HG03280 (cell line): ENCODE results near the gene CAT.

Experiments used
- ATAC-seq: cut with Tn5 transposase; IDR thresholded peaks from one replicate; pipeline ENCODE4 v1.9.1; 2021; ENCODE audit warnings: mild to moderate bottlenecking, moderate library complexity; ENCODE audit not compliant: unreplicated experiment

Gene CAT

DNA sequence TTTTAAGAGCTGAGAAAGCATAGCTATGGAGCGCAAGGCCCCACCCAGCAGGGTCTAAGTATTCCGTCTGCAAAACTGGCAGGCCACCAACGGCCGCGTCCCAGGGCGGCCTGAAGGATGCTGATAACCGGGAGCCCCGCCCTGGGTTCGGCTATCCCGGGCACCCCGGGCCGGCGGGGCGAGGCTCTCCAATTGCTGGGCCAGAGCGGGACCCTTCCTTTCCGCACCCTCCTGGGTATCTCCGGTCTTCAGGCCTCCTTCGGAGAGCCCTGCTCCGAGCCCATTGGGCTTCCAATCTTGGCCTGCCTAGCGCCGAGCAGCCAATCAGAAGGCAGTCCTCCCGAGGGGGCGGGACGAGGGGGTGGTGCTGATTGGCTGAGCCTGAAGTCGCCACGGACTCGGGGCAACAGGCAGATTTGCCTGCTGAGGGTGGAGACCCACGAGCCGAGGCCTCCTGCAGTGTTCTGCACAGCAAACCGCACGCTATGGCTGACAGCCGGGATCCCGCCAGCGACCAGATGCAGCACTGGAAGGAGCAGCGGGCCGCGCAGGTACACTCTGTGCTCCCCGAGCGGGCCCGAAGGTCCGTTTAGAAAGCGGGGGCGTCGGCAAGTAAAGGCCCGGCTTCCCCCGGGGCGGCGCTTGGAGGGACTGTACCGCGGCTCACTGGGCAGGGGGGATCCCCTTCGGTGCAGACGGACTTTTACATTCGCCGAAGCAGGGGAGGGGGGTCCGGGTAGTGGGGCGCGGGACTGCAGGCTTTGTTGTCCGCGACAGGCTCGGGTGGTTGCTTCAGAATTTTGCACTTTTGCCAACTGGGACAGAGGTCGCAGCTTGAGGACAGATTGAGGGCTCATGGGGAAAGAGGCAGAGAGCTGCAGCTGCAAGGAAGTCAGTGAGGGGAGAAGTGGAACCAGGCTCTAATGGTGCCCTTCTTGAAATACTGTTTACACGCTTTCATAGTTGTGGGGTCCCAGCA, at the start of gene CAT:
TSS of gene CAT (plus strand) at position 406 of the 979 bp plus-strand sequence. CDS start at position 486, 80 bp downstream.
- peak; percentile 98 for ATAC-seq

DNA sequence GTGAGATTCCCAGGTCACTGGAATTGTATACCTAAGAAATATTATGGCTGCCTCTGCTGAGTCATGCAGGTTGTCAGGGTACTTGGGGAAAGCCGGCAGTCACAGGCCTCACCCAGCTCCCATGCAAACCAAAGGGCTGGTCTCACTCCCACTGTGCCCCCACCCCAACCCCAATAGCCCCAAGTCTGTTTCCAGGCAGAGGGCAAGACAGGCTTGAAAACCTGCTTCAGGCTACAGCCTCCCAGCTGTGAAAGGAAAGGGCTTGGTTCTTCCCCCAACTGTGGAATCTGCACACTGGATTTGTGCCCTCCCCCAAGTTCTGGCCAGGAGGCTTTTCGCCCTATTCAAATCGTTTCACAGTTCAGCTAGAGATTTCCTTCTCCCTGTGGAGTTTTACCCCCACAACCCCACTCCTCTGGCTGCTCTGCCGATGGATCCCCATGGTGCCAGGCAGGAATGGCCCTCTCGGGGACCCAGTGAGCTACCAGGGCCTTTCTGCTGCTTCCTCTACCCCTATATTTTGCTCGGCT, 43.9 kb upstream of the CAT start:
- no peak for ATAC-seq

- ATAC-seq: no peak
Measured at GRCh38 chr11:34395916-34396550, 42.7 kb upstream of the CAT start.

GRCh38 chr11:34397120-34397519, 41.6 kb upstream of the CAT start:
- ATAC-seq: no peak

DNA sequence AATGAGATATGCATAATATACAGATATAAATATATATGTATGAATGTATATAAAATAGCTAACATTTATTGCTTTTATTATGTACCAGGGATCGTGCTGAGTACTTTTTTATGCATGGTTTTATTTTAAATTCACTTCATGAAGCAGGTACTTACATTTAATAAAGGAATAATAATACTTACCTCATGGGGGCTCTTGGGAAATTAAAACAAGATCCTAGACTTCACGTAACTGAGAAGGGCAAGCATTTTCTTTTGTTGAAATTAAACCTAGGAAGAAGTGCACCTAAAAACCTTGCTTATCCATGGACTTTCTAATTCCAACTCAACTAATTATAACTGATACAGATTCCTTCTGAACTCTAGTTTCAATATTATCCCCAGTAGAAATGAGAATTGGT, 40.9 kb upstream of the CAT start:
- ATAC-seq: no peak

- ATAC-seq: no peak
Measured at GRCh38 chr11:34403431-34403830, 35.3 kb upstream of the CAT start.

DNA sequence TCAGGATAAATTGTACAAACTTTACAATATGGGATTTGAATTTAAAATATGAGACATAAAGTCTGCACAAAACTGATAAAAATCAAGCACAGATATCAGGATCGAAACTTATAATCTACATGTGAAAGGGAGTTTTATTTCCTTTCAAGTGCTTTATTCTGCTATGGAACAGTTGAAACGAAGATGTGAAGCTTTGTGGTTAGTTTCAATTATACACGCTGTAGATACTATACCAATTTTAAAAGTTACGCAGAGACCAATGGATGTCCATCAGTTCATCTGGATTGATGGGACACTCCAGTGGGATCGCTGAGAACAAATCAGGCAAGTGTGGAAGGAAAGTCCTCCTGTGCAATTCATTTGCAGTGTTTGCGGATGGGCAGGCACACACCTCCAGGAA, 34.5 kb upstream of the CAT start:
- no peak for ATAC-seq

- ATAC-seq: no peak
Measured at GRCh38 chr11:34405079-34405858, 33.5 kb upstream of the CAT start.

GRCh38 chr11:34406413-34406812, 32.3 kb upstream of the CAT start:
- no peak for ATAC-seq

- ATAC-seq: no peak
Measured at GRCh38 chr11:34407121-34407813, 31.5 kb upstream of the CAT start.

- no peak for ATAC-seq
Measured at GRCh38 chr11:34408580-34409172, 30.1 kb upstream of the CAT start.

- ATAC-seq: no peak
Measured at GRCh38 chr11:34411111-34411510, 27.6 kb upstream of the CAT start.

- no peak for ATAC-seq
Measured at GRCh38 chr11:34411791-34412190, 26.9 kb upstream of the CAT start.

GRCh38 chr11:34413263-34413662, 25.5 kb upstream of the CAT start:
- no peak for ATAC-seq

- no peak for ATAC-seq
Measured at GRCh38 chr11:34415538-34415937, 23.2 kb upstream of the CAT start.

GRCh38 chr11:34416088-34416487, 22.6 kb upstream of the CAT start:
- no peak for ATAC-seq

- ATAC-seq: no peak
Measured at GRCh38 chr11:34416766-34417165, 22.0 kb upstream of the CAT start.

- ATAC-seq: no peak
Measured at GRCh38 chr11:34417202-34417601, 21.5 kb upstream of the CAT start.

- ATAC-seq: no peak
Measured at GRCh38 chr11:34419158-34419557, 19.6 kb upstream of the CAT start.

GRCh38 chr11:34423300-34423699, 15.4 kb upstream of the CAT start:
- no peak for ATAC-seq
